Type B pancreatic cell (in vitro differentiated cells): Measurements from ENCODE around the gene TGFBR3. TPM values are rescaled to one million over a fixed set of nuclear protein-coding genes. Genes with fewer than 3 reads are reported as not detected.

ENCODE experiments used
- DNase-seq: peaks from one replicate; pipeline ENCODE4 v3.0.0; 2021; ENCODE audit warnings: mixed read lengths; ENCODE audit not compliant: unreplicated experiment; ENCODE audit errors: extremely low spot score
- H3K27ac Mint-ChIP-seq: 2 replicates; pipeline ENCODE4 v1.8.0; 2021; ENCODE audit warnings: mild to moderate bottlenecking, mixed read lengths
- H3K27me3 Mint-ChIP-seq: 2 replicates; pipeline ENCODE4 v1.8.0; 2021; ENCODE audit warnings: mixed read lengths
- H3K36me3 Mint-ChIP-seq: 2 replicates; pipeline ENCODE4 v1.8.0; 2021; ENCODE audit warnings: mixed read lengths
- H3K4me1 Mint-ChIP-seq: one replicate; pipeline ENCODE4 v1.8.0; 2021; ENCODE audit warnings: mixed read lengths; ENCODE audit not compliant: unreplicated experiment
- H3K4me3 Mint-ChIP-seq: 2 replicates; pipeline ENCODE4 v1.8.0; 2021; ENCODE audit warnings: mild to moderate bottlenecking, mixed read lengths
- H3K9me3 Mint-ChIP-seq: 2 replicates; pipeline ENCODE4 v1.8.0; 2021; ENCODE audit warnings: mixed read lengths
- total RNA-seq: library from RNA; stranded (reverse); gene quantifications from 2 replicates; pipeline ENCODE4 v1.2.1, GENCODE V29; 2021; ENCODE audit warnings: low replicate concordance
- TF ChIP-seq, protein P1 (sequence below): fragments of 200-600 bp; sonication (generic); conservative IDR thresholded peaks from 2 replicates; pipeline ENCODE4 v1.5.0; 2021; ENCODE audit warnings: antibody characterized with exemption, mild to moderate bottlenecking

TGFBR3 gene
- total RNA-seq, 1 donor from 2014 or later: 33.5 TPM

DNA sequence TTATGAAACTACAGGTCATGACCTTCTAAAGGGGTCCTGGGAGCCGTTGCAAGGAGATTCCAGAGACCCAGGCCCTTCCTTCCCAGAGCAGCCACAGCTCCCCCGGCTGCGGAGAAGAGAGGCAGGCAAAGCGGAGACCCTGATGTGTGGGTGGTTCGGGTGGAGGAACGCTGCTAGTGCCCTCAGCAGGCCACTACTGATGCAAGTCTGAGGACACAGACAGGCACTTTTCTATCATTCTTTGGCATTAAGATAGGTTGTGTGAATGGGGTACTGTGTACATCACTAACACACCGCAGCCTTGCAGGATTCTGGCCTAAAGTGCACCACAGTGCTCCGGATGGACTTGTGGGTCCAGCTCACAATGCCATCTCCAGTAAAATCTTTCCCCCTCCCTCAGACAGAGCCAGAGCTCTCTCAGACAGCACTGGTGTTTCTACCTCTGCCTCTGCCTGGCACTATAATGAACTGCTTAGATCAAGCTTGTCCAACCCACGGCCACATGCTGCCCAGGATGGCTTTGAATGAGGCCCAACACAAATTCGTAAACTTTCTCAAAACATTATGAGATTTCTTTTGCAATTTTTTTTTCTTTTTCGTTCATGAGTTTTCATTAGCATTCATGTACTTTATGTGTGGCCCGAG lies 121.4 kb downstream of the TGFBR3 start:
- H3K4me1 Mint-ChIP-seq: peaks cover 44% of the 10 kb centered on the region
- TF ChIP-seq, protein P1, sequence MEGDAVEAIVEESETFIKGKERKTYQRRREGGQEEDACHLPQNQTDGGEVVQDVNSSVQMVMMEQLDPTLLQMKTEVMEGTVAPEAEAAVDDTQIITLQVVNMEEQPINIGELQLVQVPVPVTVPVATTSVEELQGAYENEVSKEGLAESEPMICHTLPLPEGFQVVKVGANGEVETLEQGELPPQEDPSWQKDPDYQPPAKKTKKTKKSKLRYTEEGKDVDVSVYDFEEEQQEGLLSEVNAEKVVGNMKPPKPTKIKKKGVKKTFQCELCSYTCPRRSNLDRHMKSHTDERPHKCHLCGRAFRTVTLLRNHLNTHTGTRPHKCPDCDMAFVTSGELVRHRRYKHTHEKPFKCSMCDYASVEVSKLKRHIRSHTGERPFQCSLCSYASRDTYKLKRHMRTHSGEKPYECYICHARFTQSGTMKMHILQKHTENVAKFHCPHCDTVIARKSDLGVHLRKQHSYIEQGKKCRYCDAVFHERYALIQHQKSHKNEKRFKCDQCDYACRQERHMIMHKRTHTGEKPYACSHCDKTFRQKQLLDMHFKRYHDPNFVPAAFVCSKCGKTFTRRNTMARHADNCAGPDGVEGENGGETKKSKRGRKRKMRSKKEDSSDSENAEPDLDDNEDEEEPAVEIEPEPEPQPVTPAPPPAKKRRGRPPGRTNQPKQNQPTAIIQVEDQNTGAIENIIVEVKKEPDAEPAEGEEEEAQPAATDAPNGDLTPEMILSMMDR: peak; percentile 29
- H3K36me3 Mint-ChIP-seq: peaks cover 20% of the 10 kb centered on the region
- no peak overlapping the region for H3K27ac Mint-ChIP-seq
- no peaks in the 10 kb centered on the region for H3K27me3 Mint-ChIP-seq
- peaks cover 4% of the 10 kb centered on the region for H3K9me3 Mint-ChIP-seq
- DNase-seq: no peak
- H3K4me3 Mint-ChIP-seq: no peak overlapping the region

DNA sequence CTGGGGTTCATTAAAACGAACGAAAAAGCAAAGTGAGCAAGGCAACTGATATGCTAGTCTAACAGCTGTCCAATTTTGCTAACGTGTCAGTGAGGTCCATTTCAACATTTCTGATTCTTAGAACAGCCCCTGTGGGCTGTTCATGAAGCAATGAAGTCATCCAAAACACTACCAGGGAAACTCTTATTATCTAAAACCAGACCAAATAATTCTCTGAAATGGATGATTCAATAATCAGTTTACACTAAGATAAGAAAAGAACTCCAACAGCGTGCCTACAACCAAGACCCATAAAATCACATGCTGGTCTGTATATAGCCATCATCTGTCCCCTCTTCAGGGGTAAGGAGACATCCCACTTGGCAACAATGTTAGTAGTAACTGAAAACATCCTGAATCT lies 122.7 kb downstream of the TGFBR3 start:
- Mint-ChIP-seq H3K4me3 (no peak overlapping the region), H3K27me3 (no peaks in the 10 kb centered on the region), H3K9me3 (no peaks in the 10 kb centered on the region), H3K27ac (no peak overlapping the region), H3K36me3 (peaks cover 11% of the 10 kb centered on the region), H3K4me1 (peaks cover 31% of the 10 kb centered on the region)
- TF ChIP-seq, protein P1: no peak
- no peak for DNase-seq

DNA sequence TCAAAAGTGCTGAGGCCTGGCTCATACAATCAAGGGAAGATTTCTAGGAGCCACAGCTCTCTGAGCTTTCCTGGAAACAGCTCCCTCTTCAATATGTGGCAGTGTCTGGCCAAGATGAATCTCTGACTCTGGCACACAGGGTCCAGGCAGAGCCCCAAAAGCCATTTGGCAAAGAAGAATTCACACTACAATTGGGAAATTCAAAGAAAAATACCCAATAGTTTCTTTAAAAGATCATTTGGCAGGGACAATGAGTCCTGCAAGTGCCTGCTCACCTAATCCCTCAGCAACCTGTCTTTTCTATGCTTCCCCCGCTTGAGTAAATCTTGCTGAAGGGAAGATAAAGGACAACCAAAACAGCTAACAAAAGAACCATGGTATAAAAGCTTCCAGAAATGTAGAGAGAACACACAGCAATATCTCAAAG lies 124.6 kb downstream of the TGFBR3 start:
- DNase-seq: no peak
- Mint-ChIP-seq H3K36me3 (peaks cover 15% of the 10 kb centered on the region), H3K4me1 (peaks cover 31% of the 10 kb centered on the region), H3K27ac (no peak overlapping the region), H3K9me3 (no peaks in the 10 kb centered on the region), H3K27me3 (no peaks in the 10 kb centered on the region), H3K4me3 (no peak overlapping the region)
- TF ChIP-seq, protein P1: no peak

DNA sequence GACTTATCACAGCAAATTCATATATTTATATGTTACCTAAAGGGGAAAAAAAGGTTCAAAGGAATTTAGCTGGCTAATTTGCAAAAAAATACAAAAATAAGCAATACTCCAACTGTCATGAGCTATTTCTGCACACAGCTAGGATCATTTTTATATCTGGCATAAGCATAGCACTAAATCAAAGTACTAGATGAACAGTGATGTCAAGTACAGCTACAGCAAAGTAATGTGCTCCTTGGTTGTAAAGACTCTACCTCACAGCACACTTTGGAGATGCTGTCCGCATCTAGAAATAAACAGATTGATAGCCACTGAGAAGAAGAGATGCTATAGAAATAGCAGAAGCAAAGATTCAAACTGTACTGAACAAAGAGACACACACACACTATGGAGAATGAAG lies 125.4 kb downstream of the TGFBR3 start:
- Mint-ChIP-seq H3K27ac (no peak overlapping the region), H3K9me3 (no peaks in the 10 kb centered on the region), H3K4me1 (peaks cover 36% of the 10 kb centered on the region), H3K4me3 (no peak overlapping the region), H3K27me3 (no peaks in the 10 kb centered on the region), H3K36me3 (peaks cover 15% of the 10 kb centered on the region)
- TF ChIP-seq, protein P1: no peak
- no peak for DNase-seq

DNA sequence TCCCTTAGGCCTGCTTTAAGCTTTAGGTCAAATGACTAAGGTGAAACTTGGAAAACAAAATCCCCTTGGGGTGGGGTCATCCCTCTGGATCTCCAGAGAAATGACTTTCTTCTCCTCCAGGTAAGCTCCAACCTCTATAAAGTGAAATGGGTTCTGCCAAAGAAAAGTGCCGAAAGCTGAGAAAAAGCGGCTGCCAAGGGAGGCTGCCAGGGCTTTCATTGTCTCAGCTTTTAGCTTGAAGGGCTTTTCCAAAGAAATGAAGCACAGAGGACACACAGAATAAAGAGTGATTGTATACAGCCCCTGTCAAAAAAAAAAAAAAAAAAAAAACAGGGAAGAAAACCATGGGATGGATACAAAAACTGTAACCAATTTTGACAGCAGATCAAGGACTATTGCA lies 126.9 kb downstream of the TGFBR3 start:
- DNase-seq: no peak
- Mint-ChIP-seq H3K27me3 (no peaks in the 10 kb centered on the region), H3K27ac (no peak overlapping the region), H3K4me3 (no peak overlapping the region), H3K36me3 (peaks cover 8% of the 10 kb centered on the region), H3K9me3 (no peaks in the 10 kb centered on the region), H3K4me1 (peaks cover 26% of the 10 kb centered on the region)
- TF ChIP-seq, protein P1: no peak
